Left ventricle myocardium superior (tissue), 1 donor: ENCODE data around the gene HRAS. TPM values are rescaled to one million over a fixed set of nuclear protein-coding genes. Genes with fewer than 3 reads are reported as not detected.
A peak's percentile ranks its signal among the peaks of the same experiment; 100 is the strongest.

Experiments used
- ATAC-seq: fragments of 200-7000 bp; cut with Tn5 transposase; one replicate; pipeline ENCODE4 v1.9.1; 2020; ENCODE audit warnings: mild to moderate bottlenecking, moderate library complexity
- DNase-seq: peaks from one replicate; pipeline ENCODE4 v3.0.0-alpha.2; 2020
- intact Hi-C: fragments of 100-400 bp; cut with micrococcal nuclease; formaldehyde crosslinking; loops from one replicate; pipeline ENCODE4 v1.11.0; 2022
- total RNA-seq: library from RNA; stranded (reverse); fragmentation: NEBNext Ultra II Directional; extraction: Animal tissue kit (Norgen Biotek cat#: 25700); gene quantifications from one replicate; pipeline ENCODE4 v1.2.1, GENCODE V29; 2021
- donor health status: DM: no; HTN: yes; CAD: no; lungs with severe emphysema.

Gene HRAS
- total RNA-seq, 1 donor from 2014 or later: 67.1 TPM

DNA sequence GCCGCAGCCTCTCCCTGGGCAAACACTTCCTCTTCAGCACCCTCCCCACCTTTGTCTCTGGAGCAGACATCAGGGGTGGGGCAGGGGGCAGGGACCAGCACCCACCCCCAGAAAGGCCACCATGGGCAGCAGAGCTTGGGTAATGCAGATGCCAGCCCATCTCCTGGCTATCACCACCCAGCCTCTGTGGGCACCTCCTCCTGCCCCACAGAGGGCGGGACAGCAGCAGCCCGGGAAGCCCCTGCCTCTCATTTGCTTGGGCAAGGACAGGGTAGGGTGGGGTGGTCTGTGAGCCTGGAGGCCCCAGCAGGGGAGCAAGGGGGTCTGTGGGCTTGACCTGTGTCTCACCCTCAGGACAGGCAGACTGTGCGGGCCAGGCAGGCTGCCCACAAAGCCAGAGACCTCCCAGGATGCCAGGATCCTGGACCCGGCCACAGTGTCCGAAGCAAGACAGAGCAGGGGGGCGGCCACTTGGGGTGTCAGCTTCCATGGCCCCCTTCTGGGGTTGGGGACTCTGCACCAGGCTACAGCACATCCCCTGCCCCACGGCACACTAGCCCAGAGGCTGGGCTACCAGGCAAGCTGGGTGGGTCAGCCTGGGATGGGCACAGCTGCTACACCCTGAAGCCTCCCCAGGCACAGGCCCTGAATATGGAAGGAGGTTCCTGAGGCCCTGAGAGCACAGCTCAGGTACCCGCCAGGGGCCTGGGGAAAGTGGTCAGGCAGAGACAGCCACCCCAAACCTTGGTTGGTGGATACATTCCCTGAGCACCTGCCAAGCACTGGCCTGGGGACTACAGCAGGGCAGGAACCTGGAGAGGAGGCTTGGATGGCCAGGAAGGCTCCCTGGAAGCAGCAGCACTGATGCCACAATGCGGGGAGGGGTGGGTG is 32.8 kb downstream of the HRAS start:
- intact Hi-C loops: no loop called here
- no peak for ATAC-seq
- no peak for DNase-seq

DNA sequence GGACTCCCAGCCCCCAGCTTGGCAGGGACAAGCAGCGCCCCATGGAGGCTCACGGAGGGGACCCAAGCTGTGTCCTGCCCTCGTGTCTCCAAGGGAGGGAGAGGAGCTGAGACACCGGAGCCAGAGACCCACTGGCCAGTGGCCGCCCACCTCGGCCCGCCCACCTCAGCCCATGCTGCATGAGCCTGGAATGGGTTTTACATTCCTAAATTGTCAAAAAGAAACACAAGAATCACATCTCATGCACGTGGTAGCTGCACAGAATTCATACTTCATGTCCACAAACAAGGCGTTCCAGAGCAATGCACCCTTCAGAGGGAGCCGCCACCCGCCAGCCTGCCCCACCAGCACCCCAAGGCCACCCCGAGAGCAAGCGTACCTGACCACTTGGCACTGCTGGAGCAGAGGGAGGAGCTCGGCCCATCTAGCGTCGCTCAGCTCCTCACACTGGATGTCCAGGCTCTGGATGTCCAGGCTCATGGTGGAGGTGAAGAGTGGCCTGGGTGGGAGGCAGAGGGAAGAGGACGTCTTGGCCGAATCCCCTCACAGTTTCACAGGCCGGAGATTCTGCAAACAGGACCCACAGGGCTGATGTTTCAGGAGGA is 33.6 kb downstream of the HRAS start:
- DNase-seq (peak; percentile 31), ATAC-seq (no peak)
- intact Hi-C loops: no loop called here

DNA sequence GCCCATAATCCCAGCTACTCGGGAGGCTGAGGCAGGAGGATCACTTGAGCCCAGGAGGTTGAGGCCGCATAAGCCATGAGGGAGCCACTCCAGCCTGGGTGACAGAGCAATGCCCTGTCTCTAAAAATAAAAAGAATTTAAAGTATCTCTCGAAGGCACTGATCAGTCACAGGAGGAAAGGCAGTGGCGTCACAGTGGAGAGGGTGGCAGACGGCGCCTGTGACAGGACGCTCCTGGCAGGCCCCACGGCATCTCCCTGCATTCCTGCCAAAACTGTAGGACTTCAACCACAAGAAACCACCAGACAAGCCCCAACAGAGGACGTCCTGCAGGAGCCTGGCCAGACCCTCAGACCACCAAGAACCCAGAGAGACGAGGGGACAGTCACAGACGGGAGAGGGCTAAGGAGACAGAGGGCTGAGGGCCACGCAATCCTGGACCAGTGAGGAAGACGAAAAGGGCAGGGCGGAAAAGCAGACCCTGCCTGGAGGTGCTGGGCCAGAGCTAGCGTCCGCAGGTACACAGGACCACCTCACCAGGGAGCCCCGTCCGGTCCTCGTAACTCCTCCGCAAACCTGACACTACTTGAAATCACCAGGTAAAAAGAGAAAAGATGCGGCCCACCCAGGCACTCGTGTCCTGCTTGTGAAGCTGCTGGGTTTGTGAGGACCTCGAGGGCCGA is 34.2 kb downstream of the HRAS start:
- intact Hi-C loops: no loop called here
- DNase-seq: peak; percentile 67

GRCh38 chr11:499201-500076 is 35.9 kb downstream of the HRAS start:
- intact Hi-C loops: no loop called here
- DNase-seq (peak; percentile 36), ATAC-seq (no peak)

More for the DNA sequence above, 34.2 kb downstream of the HRAS start:
- peak; percentile 28 for ATAC-seq

- DNase-seq: peak; percentile 35
- ATAC-seq: no peak
- intact Hi-C loops: no loop called here
These were observed 36.8 kb downstream of the HRAS start for GRCh38 chr11:498297-499181.

- peak; percentile 60 for ATAC-seq
- intact Hi-C loops: no loop called here
- DNase-seq: peak; percentile 78
These were observed 37.6 kb downstream of the HRAS start for GRCh38 chr11:497565-498296.

- intact Hi-C loops: no loop called here
- DNase-seq (no peak), ATAC-seq (no peak)
These were observed 38.4 kb downstream of the HRAS start for GRCh38 chr11:496834-497564.

- no peak for ATAC-seq
- intact Hi-C loops: no loop called here
- DNase-seq: peak; percentile 25
These were observed 39.8 kb downstream of the HRAS start for GRCh38 chr11:495537-495931.

DNA sequence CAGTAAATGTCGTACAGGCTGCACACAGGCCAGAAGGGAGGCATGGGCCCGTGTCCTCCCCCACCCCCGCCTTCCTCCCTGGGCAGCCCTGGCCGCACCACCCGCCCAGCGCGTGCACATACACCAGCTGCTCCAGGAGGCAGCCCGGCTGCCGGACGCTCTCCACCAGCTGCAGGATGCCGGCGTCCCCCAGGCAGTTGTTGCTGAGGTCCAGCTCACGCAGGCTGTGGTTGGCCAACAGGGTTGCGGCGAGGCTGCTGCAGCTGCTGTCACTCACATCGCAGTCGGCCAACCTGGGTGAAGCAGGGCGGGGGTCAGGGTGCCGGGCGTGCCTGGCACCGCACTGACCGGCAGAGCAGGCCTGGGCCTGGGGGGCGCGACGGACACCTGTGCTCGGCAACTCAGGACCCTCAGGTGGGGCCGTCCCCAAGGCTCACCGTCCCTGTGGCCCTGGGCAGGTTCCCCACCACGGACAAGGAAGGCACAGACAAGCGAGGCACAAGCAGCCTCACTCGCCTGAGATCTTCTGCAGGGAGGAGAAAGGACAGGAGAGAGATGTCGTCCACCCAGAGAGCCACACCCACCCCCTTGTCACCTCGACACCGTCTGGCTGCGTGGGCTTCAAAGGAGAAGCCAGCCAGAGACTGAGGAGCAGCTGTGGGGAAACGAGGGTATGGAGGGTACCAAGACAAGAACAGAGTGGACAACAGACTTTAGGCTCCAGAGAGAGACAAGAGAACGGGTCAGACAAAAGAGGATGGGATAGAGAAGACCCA is 40.4 kb downstream of the HRAS start:
- ATAC-seq (no peak), DNase-seq (peak; percentile 25)
- intact Hi-C loops: no loop called here

GRCh38 chr11:492427-493226 is 42.7 kb downstream of the HRAS start:
- no peak for ATAC-seq
- DNase-seq: peak; percentile 28
- intact Hi-C loops: no loop called here

GRCh38 chr11:491358-491757 is 44.0 kb downstream of the HRAS start:
- DNase-seq (no peak), ATAC-seq (no peak)
- intact Hi-C loops: no loop called here

DNA sequence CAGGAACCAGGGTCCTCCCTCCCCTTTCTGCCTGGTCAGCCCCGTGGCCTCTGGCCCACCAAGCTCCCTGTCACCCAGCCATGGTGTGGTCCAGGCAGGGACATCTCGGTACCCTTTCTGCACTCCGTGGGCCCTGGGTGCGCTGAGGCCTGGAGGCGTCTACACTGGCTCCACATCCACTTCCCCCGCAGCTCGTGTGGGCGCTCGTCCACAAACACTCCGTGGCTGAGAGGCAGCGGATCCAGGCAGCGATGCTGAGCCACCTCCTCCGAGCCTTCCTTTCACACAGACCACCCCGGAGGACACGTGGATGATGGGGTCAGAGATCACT is 44.5 kb downstream of the HRAS start:
- DNase-seq (no peak), ATAC-seq (no peak)
- intact Hi-C loops: no loop called here

- intact Hi-C loops: no loop called here
These were observed 45.0 kb downstream of the HRAS start for GRCh38 chr11:490186-490929.

GRCh38 chr11:489610-490185 is 45.7 kb downstream of the HRAS start:
- ATAC-seq: no peak
- DNase-seq: no peak
- intact Hi-C loops: no loop called here

More at GRCh38 chr11:490186-490929, 45.0 kb downstream of the HRAS start:
- ATAC-seq: no peak
- peak; percentile 26 for DNase-seq

GRCh38 chr11:488992-489391 is 46.4 kb downstream of the HRAS start:
- intact Hi-C loops: no loop called here
- ATAC-seq: no peak

More at GRCh38 chr11:488992-489391, 46.4 kb downstream of the HRAS start:
- DNase-seq: no peak
